Measurements from ENCODE around the gene RAB15. TPM values are rescaled to one million over a fixed set of nuclear protein-coding genes. Genes with fewer than 3 reads are reported as not detected.

RAB15 gene
- total and polyA plus RNA-seq, 2 of the 8 experiments (the other 6 are each of a cell fraction or from before 2014, with no cell fraction given): 38.8 to 58.1 TPM

DNA sequence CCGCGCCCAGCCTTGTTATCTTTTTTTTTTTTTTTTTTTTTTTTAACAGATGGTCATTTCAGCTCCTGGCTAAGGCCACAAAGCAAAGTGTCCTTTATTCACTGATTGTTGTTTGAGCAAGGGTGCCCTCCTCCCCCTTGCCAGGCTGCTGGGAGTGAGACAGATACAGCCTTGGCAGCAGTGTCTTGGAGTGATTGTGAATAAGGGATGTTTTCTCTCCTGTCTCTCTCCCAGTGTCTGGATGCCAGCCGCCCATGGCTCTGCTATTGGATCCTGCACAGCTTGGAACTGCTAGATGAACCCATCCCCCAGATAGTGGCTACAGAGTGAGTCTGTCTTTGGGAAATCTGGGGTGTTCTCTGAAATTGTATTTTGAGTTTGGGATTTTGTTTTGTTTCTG, 43.3 kb upstream of the RAB15 start (continued):
- TF ChIP-seq, protein P1, sequence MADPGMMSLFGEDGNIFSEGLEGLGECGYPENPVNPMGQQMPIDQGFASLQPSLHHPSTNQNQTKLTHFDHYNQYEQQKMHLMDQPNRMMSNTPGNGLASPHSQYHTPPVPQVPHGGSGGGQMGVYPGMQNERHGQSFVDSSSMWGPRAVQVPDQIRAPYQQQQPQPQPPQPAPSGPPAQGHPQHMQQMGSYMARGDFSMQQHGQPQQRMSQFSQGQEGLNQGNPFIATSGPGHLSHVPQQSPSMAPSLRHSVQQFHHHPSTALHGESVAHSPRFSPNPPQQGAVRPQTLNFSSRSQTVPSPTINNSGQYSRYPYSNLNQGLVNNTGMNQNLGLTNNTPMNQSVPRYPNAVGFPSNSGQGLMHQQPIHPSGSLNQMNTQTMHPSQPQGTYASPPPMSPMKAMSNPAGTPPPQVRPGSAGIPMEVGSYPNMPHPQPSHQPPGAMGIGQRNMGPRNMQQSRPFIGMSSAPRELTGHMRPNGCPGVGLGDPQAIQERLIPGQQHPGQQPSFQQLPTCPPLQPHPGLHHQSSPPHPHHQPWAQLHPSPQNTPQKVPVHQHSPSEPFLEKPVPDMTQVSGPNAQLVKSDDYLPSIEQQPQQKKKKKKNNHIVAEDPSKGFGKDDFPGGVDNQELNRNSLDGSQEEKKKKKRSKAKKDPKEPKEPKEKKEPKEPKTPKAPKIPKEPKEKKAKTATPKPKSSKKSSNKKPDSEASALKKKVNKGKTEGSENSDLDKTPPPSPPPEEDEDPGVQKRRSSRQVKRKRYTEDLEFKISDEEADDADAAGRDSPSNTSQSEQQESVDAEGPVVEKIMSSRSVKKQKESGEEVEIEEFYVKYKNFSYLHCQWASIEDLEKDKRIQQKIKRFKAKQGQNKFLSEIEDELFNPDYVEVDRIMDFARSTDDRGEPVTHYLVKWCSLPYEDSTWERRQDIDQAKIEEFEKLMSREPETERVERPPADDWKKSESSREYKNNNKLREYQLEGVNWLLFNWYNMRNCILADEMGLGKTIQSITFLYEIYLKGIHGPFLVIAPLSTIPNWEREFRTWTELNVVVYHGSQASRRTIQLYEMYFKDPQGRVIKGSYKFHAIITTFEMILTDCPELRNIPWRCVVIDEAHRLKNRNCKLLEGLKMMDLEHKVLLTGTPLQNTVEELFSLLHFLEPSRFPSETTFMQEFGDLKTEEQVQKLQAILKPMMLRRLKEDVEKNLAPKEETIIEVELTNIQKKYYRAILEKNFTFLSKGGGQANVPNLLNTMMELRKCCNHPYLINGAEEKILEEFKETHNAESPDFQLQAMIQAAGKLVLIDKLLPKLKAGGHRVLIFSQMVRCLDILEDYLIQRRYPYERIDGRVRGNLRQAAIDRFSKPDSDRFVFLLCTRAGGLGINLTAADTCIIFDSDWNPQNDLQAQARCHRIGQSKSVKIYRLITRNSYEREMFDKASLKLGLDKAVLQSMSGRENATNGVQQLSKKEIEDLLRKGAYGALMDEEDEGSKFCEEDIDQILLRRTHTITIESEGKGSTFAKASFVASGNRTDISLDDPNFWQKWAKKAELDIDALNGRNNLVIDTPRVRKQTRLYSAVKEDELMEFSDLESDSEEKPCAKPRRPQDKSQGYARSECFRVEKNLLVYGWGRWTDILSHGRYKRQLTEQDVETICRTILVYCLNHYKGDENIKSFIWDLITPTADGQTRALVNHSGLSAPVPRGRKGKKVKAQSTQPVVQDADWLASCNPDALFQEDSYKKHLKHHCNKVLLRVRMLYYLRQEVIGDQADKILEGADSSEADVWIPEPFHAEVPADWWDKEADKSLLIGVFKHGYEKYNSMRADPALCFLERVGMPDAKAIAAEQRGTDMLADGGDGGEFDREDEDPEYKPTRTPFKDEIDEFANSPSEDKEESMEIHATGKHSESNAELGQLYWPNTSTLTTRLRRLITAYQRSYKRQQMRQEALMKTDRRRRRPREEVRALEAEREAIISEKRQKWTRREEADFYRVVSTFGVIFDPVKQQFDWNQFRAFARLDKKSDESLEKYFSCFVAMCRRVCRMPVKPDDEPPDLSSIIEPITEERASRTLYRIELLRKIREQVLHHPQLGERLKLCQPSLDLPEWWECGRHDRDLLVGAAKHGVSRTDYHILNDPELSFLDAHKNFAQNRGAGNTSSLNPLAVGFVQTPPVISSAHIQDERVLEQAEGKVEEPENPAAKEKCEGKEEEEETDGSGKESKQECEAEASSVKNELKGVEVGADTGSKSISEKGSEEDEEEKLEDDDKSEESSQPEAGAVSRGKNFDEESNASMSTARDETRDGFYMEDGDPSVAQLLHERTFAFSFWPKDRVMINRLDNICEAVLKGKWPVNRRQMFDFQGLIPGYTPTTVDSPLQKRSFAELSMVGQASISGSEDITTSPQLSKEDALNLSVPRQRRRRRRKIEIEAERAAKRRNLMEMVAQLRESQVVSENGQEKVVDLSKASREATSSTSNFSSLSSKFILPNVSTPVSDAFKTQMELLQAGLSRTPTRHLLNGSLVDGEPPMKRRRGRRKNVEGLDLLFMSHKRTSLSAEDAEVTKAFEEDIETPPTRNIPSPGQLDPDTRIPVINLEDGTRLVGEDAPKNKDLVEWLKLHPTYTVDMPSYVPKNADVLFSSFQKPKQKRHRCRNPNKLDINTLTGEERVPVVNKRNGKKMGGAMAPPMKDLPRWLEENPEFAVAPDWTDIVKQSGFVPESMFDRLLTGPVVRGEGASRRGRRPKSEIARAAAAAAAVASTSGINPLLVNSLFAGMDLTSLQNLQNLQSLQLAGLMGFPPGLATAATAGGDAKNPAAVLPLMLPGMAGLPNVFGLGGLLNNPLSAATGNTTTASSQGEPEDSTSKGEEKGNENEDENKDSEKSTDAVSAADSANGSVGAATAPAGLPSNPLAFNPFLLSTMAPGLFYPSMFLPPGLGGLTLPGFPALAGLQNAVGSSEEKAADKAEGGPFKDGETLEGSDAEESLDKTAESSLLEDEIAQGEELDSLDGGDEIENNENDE (IDR thresholded peaks at IDR 0.05; ENCODE audit: insufficient replicate concordance, low read length): no peak
- TF ChIP-seq BACH1 (IDR thresholded peaks at IDR 0.05; ENCODE audit: low read length) (no peak), ZNF274 (IDR thresholded peaks at IDR 0.05; ENCODE audit: borderline replicate concordance, extremely low read depth, low read length) (no peak), YY1 (IDR thresholded peaks at IDR 0.05; ENCODE audit: low read depth, low read length) (no peak), JUN (IDR thresholded peaks at IDR 0.05; ENCODE audit: low read depth, low read length) (no peak), TCF12 (IDR thresholded peaks at IDR 0.05; ENCODE audit: low read depth, low read length) (no peak), RBBP5 (IDR thresholded peaks at IDR 0.05; ENCODE audit: borderline replicate concordance, low read depth, low read length) (no peak), CBX5 (IDR thresholded peaks at IDR 0.05; ENCODE audit: low read depth, low read length) (no peak), FOSL1 (IDR thresholded peaks at IDR 0.05; ENCODE audit: insufficient read depth, low read depth, low read length) (no peak), HDAC2 (IDR thresholded peaks at IDR 0.05; ENCODE audit: borderline replicate concordance in 1 of 2, low read depth in 2 of 2, low read length in 2 of 2) (no peak), SIX5 (IDR thresholded peaks at IDR 0.05; ENCODE audit: low read depth, low read length) (no peak)
- TF ChIP-seq, protein P2, sequence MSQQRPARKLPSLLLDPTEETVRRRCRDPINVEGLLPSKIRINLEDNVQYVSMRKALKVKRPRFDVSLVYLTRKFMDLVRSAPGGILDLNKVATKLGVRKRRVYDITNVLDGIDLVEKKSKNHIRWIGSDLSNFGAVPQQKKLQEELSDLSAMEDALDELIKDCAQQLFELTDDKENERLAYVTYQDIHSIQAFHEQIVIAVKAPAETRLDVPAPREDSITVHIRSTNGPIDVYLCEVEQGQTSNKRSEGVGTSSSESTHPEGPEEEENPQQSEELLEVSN (IDR thresholded peaks at IDR 0.05): no peak

All from H1 (cell line).